Stomach (tissue), 4 donors: ENCODE measurements around the gene ZNF41.

Source experiments
- POLR2AphosphoS5 ChIP-seq, 3 donors: sonication (generic); formaldehyde crosslinking; IDR thresholded peaks; one replicate each; pipeline ENCODE4 v1.6.1; 2016; ENCODE audit warnings: antibody characterized with exemption in 3 of 3
- TF ChIP-seq, protein P1 (sequence below), 7 experiments: fragments of 450-650 bp in 4 of 7; fragments of 200-600 bp in 3 of 7; sonication (generic) in 3 of 7; IDR thresholded peaks; one replicate each; pipeline ENCODE4 v1.5.1; 2016 to 2019; ENCODE audit warnings: antibody characterized with exemption in 7 of 7, control low read depth in 2 of 7, mild to moderate bottlenecking in 1 of 7

DNA sequence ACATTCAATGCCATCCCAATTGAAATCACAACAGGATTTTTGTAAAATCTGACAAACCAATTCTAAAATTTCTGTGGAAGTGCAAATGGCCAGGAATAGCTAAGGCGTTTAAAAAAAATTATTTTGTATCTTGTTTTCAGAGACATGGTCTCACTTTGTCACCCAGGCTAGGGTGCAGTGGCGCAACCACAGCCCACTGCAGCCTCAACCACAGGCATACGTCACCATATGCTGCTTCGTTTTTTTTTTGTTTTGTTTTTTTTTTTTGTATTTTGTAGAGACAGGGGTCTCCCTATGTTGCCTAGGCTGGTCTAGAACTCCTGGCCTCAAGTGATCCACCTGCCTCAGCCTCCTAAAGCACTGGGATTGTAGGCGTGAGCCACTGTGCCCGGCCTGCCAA is 24.5 kb downstream of the ZNF41 start:
- TF ChIP-seq, protein P1, sequence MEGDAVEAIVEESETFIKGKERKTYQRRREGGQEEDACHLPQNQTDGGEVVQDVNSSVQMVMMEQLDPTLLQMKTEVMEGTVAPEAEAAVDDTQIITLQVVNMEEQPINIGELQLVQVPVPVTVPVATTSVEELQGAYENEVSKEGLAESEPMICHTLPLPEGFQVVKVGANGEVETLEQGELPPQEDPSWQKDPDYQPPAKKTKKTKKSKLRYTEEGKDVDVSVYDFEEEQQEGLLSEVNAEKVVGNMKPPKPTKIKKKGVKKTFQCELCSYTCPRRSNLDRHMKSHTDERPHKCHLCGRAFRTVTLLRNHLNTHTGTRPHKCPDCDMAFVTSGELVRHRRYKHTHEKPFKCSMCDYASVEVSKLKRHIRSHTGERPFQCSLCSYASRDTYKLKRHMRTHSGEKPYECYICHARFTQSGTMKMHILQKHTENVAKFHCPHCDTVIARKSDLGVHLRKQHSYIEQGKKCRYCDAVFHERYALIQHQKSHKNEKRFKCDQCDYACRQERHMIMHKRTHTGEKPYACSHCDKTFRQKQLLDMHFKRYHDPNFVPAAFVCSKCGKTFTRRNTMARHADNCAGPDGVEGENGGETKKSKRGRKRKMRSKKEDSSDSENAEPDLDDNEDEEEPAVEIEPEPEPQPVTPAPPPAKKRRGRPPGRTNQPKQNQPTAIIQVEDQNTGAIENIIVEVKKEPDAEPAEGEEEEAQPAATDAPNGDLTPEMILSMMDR (IDR thresholded peaks at IDR 0.05): no peak
- TF ChIP-seq POLR2AphosphoS5 (IDR thresholded peaks at IDR 0.05): no peak
